Measurements from ENCODE around the gene STARD13.
"Not testable (repeated sequence)": the region's sequence is repeated elsewhere in the genome, so short reads cannot be mapped to it uniquely, and the experiment has no call there.

The STARD13 gene

DNA sequence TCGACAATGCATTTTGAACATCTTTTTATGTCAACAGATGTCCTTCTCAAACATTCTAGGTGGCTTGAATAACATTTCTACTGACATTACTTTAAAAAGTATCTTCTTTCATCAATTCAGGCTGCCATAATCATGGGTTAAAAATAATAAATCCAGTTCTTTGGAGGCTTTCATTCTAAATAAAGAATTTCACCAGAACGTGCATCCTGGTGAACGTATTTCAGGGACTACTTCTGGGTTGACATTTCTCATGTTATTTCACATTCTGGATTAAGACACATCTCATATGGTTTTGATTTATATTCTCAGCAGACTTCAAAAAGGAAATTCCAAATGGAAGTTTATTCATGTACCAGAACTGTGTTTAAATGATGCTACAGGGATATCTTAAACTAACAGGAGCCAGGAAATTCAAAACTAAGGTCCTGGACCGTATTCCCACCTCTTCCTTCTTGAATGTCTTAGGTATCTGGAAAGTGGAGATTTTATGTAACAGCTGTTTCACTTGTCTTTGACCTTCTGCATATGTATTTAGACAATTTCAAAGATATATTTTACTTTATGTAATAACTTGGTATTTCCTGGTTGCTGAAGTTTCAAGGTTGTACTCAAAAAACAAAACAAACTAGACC, 107.2 kb downstream of the STARD13 start:
- no peak for DNase-seq (ENCODE audit: low read depth in 1 of 2, low spot score in 1 of 2)
- Histone ChIP-seq H3K27ac (replicated peaks) (no peak overlapping the region), H3K27me3 (ENCODE audit: insufficient read depth, poor library complexity, severe bottlenecking) (peaks cover 11% of the 10 kb centered on the region), H3K4me3 (replicated peaks; ENCODE audit: insufficient read depth, low read length) (no peak overlapping the region)
- TF ChIP-seq GABPA (IDR thresholded peaks at IDR 0.05; ENCODE audit: low read depth) (no peak), POLR2AphosphoS5 (IDR thresholded peaks at IDR 0.05; ENCODE audit: low read depth) (no peak), SPI1 (IDR thresholded peaks at IDR 0.05; ENCODE audit: borderline replicate concordance, low read depth) (no peak)
- TF ChIP-seq, protein P1, sequence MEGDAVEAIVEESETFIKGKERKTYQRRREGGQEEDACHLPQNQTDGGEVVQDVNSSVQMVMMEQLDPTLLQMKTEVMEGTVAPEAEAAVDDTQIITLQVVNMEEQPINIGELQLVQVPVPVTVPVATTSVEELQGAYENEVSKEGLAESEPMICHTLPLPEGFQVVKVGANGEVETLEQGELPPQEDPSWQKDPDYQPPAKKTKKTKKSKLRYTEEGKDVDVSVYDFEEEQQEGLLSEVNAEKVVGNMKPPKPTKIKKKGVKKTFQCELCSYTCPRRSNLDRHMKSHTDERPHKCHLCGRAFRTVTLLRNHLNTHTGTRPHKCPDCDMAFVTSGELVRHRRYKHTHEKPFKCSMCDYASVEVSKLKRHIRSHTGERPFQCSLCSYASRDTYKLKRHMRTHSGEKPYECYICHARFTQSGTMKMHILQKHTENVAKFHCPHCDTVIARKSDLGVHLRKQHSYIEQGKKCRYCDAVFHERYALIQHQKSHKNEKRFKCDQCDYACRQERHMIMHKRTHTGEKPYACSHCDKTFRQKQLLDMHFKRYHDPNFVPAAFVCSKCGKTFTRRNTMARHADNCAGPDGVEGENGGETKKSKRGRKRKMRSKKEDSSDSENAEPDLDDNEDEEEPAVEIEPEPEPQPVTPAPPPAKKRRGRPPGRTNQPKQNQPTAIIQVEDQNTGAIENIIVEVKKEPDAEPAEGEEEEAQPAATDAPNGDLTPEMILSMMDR (IDR thresholded peaks at IDR 0.05; ENCODE audit: insufficient read depth, low read length) = no peak
- TF ChIP-seq, protein P2, sequence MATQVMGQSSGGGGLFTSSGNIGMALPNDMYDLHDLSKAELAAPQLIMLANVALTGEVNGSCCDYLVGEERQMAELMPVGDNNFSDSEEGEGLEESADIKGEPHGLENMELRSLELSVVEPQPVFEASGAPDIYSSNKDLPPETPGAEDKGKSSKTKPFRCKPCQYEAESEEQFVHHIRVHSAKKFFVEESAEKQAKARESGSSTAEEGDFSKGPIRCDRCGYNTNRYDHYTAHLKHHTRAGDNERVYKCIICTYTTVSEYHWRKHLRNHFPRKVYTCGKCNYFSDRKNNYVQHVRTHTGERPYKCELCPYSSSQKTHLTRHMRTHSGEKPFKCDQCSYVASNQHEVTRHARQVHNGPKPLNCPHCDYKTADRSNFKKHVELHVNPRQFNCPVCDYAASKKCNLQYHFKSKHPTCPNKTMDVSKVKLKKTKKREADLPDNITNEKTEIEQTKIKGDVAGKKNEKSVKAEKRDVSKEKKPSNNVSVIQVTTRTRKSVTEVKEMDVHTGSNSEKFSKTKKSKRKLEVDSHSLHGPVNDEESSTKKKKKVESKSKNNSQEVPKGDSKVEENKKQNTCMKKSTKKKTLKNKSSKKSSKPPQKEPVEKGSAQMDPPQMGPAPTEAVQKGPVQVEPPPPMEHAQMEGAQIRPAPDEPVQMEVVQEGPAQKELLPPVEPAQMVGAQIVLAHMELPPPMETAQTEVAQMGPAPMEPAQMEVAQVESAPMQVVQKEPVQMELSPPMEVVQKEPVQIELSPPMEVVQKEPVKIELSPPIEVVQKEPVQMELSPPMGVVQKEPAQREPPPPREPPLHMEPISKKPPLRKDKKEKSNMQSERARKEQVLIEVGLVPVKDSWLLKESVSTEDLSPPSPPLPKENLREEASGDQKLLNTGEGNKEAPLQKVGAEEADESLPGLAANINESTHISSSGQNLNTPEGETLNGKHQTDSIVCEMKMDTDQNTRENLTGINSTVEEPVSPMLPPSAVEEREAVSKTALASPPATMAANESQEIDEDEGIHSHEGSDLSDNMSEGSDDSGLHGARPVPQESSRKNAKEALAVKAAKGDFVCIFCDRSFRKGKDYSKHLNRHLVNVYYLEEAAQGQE (IDR thresholded peaks at IDR 0.05; ENCODE audit: insufficient replicate concordance, low read depth) = no peak

DNA sequence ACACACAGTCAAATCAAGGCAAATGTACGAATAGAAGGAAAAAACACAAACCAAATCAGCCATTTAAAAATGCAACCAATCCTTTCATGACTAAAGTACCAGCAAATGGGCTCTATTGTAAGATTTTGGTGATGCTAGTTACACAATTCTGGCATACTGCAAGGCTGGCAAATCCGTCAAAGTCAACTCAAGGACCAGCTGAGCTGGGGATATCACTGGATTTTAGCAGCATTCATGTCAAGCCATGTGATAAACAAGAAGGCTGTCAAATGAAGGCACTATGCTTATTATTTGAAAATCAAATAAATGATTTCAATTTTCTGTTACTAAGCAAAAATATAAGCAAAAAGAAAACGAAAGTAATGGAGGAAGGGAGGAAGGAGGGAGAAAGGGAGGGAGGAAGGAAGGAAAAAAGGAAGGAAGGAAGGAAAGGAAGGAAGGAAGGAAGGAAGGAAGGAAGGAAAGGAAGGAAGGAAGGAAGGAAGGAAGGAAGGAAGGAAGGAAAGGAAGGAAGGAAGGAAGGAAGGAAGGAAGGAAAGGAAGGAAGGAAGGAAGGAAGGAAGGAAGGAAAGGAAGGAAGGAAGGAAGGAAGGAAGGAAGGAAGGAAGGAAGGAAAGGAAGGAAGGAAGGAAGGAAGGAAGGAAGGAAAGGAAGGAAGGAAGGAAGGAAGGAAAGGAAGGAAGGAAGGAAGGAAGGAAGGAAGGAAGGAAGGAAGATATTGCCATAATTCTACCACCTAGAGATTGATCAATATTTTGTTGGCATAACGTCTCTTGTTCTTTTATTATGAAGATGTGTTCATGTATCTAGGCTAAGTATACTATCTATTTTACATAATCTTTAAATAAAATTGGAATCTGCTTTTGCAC, 108.0 kb downstream of the STARD13 start:
- not testable (repeated sequence) for H3K27ac ChIP-seq (replicated peaks); H3K4me3 ChIP-seq (replicated peaks; ENCODE audit: insufficient read depth, low read length); DNase-seq (ENCODE audit: low read depth in 1 of 2, low spot score in 1 of 2)
- H3K27me3 ChIP-seq (ENCODE audit: insufficient read depth, poor library complexity, severe bottlenecking) = peaks cover 11% of the 10 kb centered on the region

DNA sequence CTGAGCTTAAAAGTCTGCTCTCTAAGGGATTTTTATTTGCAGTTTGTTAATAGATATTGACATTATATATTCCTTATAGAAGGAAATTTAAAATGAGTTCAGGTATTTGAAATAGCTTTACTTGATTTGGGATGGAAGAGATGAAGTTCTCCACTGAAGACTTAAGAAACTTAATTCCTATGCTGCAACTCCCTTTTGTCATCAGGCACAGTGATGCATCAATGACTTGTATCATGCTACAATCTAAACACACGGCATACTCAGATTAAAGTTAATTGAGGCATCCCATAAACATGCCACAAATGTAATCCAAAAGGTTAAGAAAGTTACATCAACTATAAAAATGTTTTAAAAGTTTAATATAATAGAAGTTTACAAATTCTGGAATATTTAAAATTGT, 109.0 kb downstream of the STARD13 start:
- Histone ChIP-seq H3K4me3 (replicated peaks; ENCODE audit: insufficient read depth, low read length) (no peak overlapping the region), H3K27ac (replicated peaks) (no peak overlapping the region), H3K27me3 (ENCODE audit: insufficient read depth, poor library complexity, severe bottlenecking) (peaks cover 11% of the 10 kb centered on the region)
- no peak for DNase-seq (ENCODE audit: low read depth in 1 of 2, low spot score in 1 of 2)
- TF ChIP-seq POLR2AphosphoS5 (IDR thresholded peaks at IDR 0.05; ENCODE audit: low read depth) = no peak
- TF ChIP-seq, protein P1 (IDR thresholded peaks at IDR 0.05; ENCODE audit: insufficient read depth, low read length) = no peak
- TF ChIP-seq SPI1 (IDR thresholded peaks at IDR 0.05; ENCODE audit: borderline replicate concordance, low read depth) = no peak
- TF ChIP-seq, protein P2 (IDR thresholded peaks at IDR 0.05; ENCODE audit: insufficient replicate concordance, low read depth) = no peak
- TF ChIP-seq GABPA (IDR thresholded peaks at IDR 0.05; ENCODE audit: low read depth) = no peak

DNA sequence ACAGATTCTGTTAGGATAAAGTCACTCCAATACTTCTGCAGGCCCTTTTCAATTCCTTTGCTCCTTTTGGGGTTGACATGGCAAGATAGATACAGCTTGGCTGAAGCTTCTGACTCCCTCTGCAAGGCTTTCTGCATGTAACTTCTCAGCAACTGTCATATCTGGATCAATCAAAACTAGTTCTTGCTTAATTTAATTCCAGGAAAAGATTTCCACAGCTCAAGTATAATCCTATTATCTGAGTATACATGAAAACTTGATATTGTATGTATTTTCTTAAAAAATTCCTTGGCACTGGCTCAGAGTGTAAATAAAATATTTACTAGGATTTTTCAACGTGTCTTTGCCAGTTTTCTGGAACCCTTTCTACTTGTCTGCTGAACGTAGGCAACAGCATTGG, 109.6 kb downstream of the STARD13 start:
- TF ChIP-seq POLR2AphosphoS5 (IDR thresholded peaks at IDR 0.05; ENCODE audit: low read depth) (no peak), GABPA (IDR thresholded peaks at IDR 0.05; ENCODE audit: low read depth) (no peak), SPI1 (IDR thresholded peaks at IDR 0.05; ENCODE audit: borderline replicate concordance, low read depth) (no peak)
- TF ChIP-seq, protein P1 (IDR thresholded peaks at IDR 0.05; ENCODE audit: insufficient read depth, low read length) = no peak
- TF ChIP-seq, protein P2 (IDR thresholded peaks at IDR 0.05; ENCODE audit: insufficient replicate concordance, low read depth) = no peak
- no peak for DNase-seq (ENCODE audit: low read depth in 1 of 2, low spot score in 1 of 2)
- H3K27me3 ChIP-seq (ENCODE audit: insufficient read depth, poor library complexity, severe bottlenecking) = peaks cover 11% of the 10 kb centered on the region
- no peak overlapping the region for H3K4me3 ChIP-seq (replicated peaks; ENCODE audit: insufficient read depth, low read length)
- no peak overlapping the region for H3K27ac ChIP-seq (replicated peaks)
